HEK293 (cell line): ENCODE results near the gene MDH2.
"Not testable (repeated sequence)": the region's sequence is repeated elsewhere in the genome, so short reads cannot be mapped to it uniquely, and the experiment has no call there.

Experiments used
- CTCF ChIA-PET: fragments of 350-600 bp; formaldehyde crosslinking; extraction: SDS; loops from one replicate; lab custom pipeline; 2021; ENCODE audit warnings: antibody characterized with exemption; lab: Yijun Ruan, JAX
- POLR2A ChIA-PET: fragments of 300-600 bp; formaldehyde crosslinking; extraction: SDS; loops from one replicate; lab custom pipeline; 2020; ENCODE audit warnings: antibody characterized with exemption, inconsistent platforms; lab: Yijun Ruan, JAX
- H3K27ac ChIP-seq: fragments of 200-500 bp; sonication (Bioruptor generic); 2 replicates; pipeline ENCODE4 v1.5.1; 2014; ENCODE audit warnings: low read depth, low read length, control low read depth, inconsistent platforms; ENCODE audit errors: extremely low read depth
- H3K36me3 ChIP-seq, 2 experiments: fragments of 200-500 bp in 1 of 2; sonication (Bioruptor generic) in 1 of 2; 1 replicate in 1 of 2; 2 replicates in 1 of 2; pipeline ENCODE4 v1.5.1; 2014 to 2017; ENCODE audit warnings: inconsistent platforms in 2 of 2, low read length in 2 of 2; ENCODE audit not compliant: control insufficient read depth in 2 of 2, insufficient read depth in 1 of 2
- H3K4me1 ChIP-seq: fragments of 200-500 bp; sonication (Bioruptor generic); 2 replicates; pipeline ENCODE4 v1.5.1; 2014; ENCODE audit warnings: mild to moderate bottlenecking, low read length, inconsistent platforms; ENCODE audit not compliant: control insufficient read depth, insufficient read depth
- H3K4me3 ChIP-seq: 2 replicates; pipeline ENCODE4 v1.5.1; 2011; ENCODE audit warnings: low read depth, mild to moderate bottlenecking, control low read depth, low read length, moderate library complexity
- H3K9me3 ChIP-seq: fragments of 200-500 bp; sonication (Bioruptor generic); 2 replicates; pipeline ENCODE4 v1.5.1; 2014; ENCODE audit warnings: low read depth, low read length, inconsistent platforms; ENCODE audit not compliant: control insufficient read depth, insufficient read depth
- KLF16 ChIP-seq: fragments of 450-650 bp; formaldehyde crosslinking; IDR thresholded peaks from 2 replicates; pipeline ENCODE4 v1.5.1; 2017; ENCODE audit warnings: missing biosample characterization, missing genetic modification characterization
- MZF1 ChIP-seq: fragments of 450-650 bp; formaldehyde crosslinking; IDR thresholded peaks from 2 replicates; pipeline ENCODE4 v1.5.1; 2017; ENCODE audit warnings: missing biosample characterization, missing genetic modification characterization, borderline replicate concordance
- PRDM6 ChIP-seq: fragments of 450-650 bp; formaldehyde crosslinking; IDR thresholded peaks from 2 replicates; pipeline ENCODE4 v1.5.1; 2017; ENCODE audit warnings: missing biosample characterization, missing genetic modification characterization
- REST ChIP-seq: fragments of 450-650 bp; formaldehyde crosslinking; IDR thresholded peaks from 2 replicates; pipeline ENCODE4 v1.5.1; 2016; ENCODE audit warnings: missing biosample characterization, missing genetic modification characterization
- ZNF114 ChIP-seq: fragments of 450-650 bp; formaldehyde crosslinking; IDR thresholded peaks from 2 replicates; pipeline ENCODE4 v1.5.0; 2017; ENCODE audit warnings: missing biosample characterization, missing genetic modification characterization
- ZNF121 ChIP-seq: fragments of 450-650 bp; formaldehyde crosslinking; IDR thresholded peaks from 2 replicates; pipeline ENCODE4 v1.5.1; 2016; ENCODE audit warnings: missing biosample characterization, missing genetic modification characterization
- ZNF223 ChIP-seq: fragments of 450-650 bp; formaldehyde crosslinking; IDR thresholded peaks from 2 replicates; pipeline ENCODE4 v1.5.1; 2016; ENCODE audit warnings: missing biosample characterization, missing genetic modification characterization
- ZNF354C ChIP-seq: fragments of 450-650 bp; formaldehyde crosslinking; IDR thresholded peaks from 2 replicates; pipeline ENCODE4 v1.5.1; 2016; ENCODE audit warnings: missing biosample characterization, missing genetic modification characterization, low read depth, borderline replicate concordance
- ZNF37A ChIP-seq: fragments of 450-650 bp; IDR thresholded peaks from 2 replicates; pipeline ENCODE4 v1.5.1; 2018; ENCODE audit warnings: missing biosample characterization, missing genetic modification characterization
- ZNF610 ChIP-seq: fragments of 450-650 bp; formaldehyde crosslinking; IDR thresholded peaks from 2 replicates; pipeline ENCODE4 v1.5.1; 2016; ENCODE audit warnings: missing biosample characterization, missing genetic modification characterization, borderline replicate concordance
- ZNF621 ChIP-seq: fragments of 450-650 bp; formaldehyde crosslinking; IDR thresholded peaks from 2 replicates; pipeline ENCODE4 v1.5.1; 2017; ENCODE audit warnings: missing biosample characterization, missing genetic modification characterization
- ZNF792 ChIP-seq: fragments of 450-650 bp; formaldehyde crosslinking; IDR thresholded peaks from 2 replicates; pipeline ENCODE4 v1.5.1; 2016; ENCODE audit warnings: missing biosample characterization, missing genetic modification characterization

MDH2 gene

GRCh38 chr7:76023002-76023401, 24.9 kb upstream of the MDH2 start:
- H3K27ac ChIP-seq: no peak overlapping the region
- no peak overlapping the region for H3K4me3 ChIP-seq
- CTCF ChIA-PET: interaction anchor here (0.6 to 1.6 kb wide), 8 partner anchors 9 to 334 kb away, joined by 3 to 6 read pairs (median 4); no protein-coding TSS in a partner anchor
- no peaks in the 10 kb centered on the region for H3K4me1 ChIP-seq
- peaks cover 17 to 31% of the 10 kb centered on the region in 2 experiments; a peak in 2 of 3 replicates for H3K36me3 ChIP-seq
- H3K9me3 ChIP-seq: no peaks in the 10 kb centered on the region
- POLR2A ChIA-PET: no interaction called here
- no peak for TF ChIP-seq ZNF37A
- TF ChIP-seq REST (tag by site-specific recombination): 0 out of 2 replicates have a peak, but pooled peaks have one; percentile 18

GRCh38 chr7:76029682-76030081, 18.2 kb upstream of the MDH2 start:
- CTCF ChIA-PET: interaction anchor here (0.7 to 1.8 kb wide), 2 partner anchors 91 to 100 kb away, joined by 3 to 4 read pairs; no protein-coding TSS in a partner anchor
- POLR2A ChIA-PET, H3K4me1 ChIP-seq, H3K36me3 ChIP-seq, H3K4me3 ChIP-seq, H3K9me3 ChIP-seq, H3K27ac ChIP-seq: not testable (repeated sequence)
- peak; percentile 98 for TF ChIP-seq ZNF610 (tag by site-specific recombination)

GRCh38 chr7:76031964-76032363, 15.9 kb upstream of the MDH2 start:
- TF ChIP-seq KLF16 (no peak), ZNF354C (tag by site-specific recombination) (no peak), PRDM6 (tag by site-specific recombination) (no peak), ZNF223 (no peak), ZNF792 (tag by site-specific recombination) (no peak), ZNF121 (peak; percentile 48; the same call in 1 of the 2 replicates), ZNF621 (no peak), MZF1 (tag by site-specific recombination) (no peak)
- POLR2A ChIA-PET: interaction anchor here (0.6 kb wide), 1 partner anchor 13 kb away, joined by 4 read pairs; no protein-coding TSS in a partner anchor

GRCh38 chr7:76037310-76037709, 10.6 kb upstream of the MDH2 start:
- POLR2A ChIA-PET: interaction anchor here (1.2 kb wide), 1 partner anchor 11 kb away, joined by 3 read pairs; the partner anchor contains the start of genes MDH2 and STYXL1
- CTCF ChIA-PET: interaction anchor here (1.0 to 1.9 kb wide), 3 partner anchors 17 to 170 kb away, joined by 4 to 6 read pairs (median 4); no protein-coding TSS in a partner anchor
- Histone ChIP-seq H3K4me1 (no peaks in the 10 kb centered on the region), H3K9me3 (no peaks in the 10 kb centered on the region), H3K27ac (no peak overlapping the region), H3K36me3 (peaks cover 0 to 6% of the 10 kb centered on the region in 2 experiments; a peak in 2 of 3 replicates), H3K4me3 (no peak overlapping the region)
- no peak for TF ChIP-seq ZNF114

More at GRCh38 chr7:76031964-76032363, 15.9 kb upstream of the MDH2 start:
- H3K4me1 ChIP-seq: no peaks in the 10 kb centered on the region
- no peaks in the 10 kb centered on the region for H3K9me3 ChIP-seq
- H3K4me3 ChIP-seq: no peak overlapping the region
- peaks cover 0 to 5% of the 10 kb centered on the region in 2 experiments; a peak in 2 of 3 replicates for H3K36me3 ChIP-seq
- no peak overlapping the region for H3K27ac ChIP-seq
- CTCF ChIA-PET: interaction anchor here (0.6 to 0.7 kb wide), 2 partner anchors 12 to 68 kb away, joined by 3 to 4 read pairs; no protein-coding TSS in a partner anchor
